ENCODE measurements around the gene RAPGEF6.

DNA sequence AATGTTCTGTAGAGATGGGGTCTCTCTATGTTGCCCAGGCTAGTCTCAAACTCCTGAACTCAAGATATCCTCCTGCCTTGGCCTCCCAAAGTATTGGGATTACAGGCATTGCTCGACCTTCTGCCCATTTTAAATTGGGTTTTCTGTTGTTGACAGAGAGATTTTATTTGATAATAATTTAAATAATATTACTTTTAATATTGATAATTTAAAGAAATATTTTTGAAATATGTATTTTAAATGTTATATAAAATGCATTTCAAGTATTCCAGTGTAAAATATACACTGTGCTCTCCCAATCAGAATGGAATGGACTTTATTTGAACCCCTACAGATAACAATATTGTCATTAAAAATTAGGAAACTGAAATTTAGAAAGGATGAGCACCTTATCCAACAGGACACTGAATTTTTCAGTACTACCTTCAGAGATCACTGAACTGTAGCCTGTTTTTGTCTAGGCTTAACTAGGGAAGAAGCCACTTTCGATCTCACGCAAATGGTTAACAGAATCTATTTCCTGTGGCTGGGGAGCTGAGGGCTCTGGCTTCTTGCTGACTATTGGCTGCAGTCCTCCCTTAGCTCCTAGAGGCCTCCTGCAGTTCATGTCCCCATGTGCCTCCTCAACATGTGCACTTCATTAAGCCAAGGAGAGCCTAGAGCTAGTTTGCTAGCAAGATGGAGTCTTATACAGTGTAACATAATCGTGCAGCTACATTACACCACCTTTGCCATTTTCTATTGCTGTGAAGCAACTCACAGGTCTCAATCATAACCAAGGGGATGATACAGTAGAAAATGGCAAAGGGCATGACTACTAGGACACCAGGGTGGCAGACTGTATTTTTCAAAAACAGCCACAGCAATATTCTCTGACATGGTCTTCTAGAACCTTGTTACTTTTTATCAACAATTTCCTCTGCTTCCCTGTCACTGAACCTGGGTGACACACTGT is 221.1 kb downstream of the RAPGEF6 start:
- TF ChIP-seq RFX5 (IDR thresholded peaks at IDR 0.05; ENCODE audit: low read depth, low read length): no peak
- TF ChIP-seq, protein P1, sequence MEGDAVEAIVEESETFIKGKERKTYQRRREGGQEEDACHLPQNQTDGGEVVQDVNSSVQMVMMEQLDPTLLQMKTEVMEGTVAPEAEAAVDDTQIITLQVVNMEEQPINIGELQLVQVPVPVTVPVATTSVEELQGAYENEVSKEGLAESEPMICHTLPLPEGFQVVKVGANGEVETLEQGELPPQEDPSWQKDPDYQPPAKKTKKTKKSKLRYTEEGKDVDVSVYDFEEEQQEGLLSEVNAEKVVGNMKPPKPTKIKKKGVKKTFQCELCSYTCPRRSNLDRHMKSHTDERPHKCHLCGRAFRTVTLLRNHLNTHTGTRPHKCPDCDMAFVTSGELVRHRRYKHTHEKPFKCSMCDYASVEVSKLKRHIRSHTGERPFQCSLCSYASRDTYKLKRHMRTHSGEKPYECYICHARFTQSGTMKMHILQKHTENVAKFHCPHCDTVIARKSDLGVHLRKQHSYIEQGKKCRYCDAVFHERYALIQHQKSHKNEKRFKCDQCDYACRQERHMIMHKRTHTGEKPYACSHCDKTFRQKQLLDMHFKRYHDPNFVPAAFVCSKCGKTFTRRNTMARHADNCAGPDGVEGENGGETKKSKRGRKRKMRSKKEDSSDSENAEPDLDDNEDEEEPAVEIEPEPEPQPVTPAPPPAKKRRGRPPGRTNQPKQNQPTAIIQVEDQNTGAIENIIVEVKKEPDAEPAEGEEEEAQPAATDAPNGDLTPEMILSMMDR (conservative IDR thresholded peaks at IDR 0.05; ENCODE audit: low read depth, low read length): no peak
- TF ChIP-seq CEBPB (IDR thresholded peaks at IDR 0.05; ENCODE audit: low read depth, low read length): no peak
- TF ChIP-seq BHLHE40 (IDR thresholded peaks at IDR 0.05; ENCODE audit: low read depth, low read length): no peak
- TF ChIP-seq SMC3 (IDR thresholded peaks at IDR 0.05; ENCODE audit: low read depth, low read length): no peak

Data from IMR-90 (cell line).